HG03066 (cell line): ENCODE data around the gene CASZ1.

Experiments used
- ATAC-seq: cut with Tn5 transposase; IDR thresholded peaks from one replicate; pipeline ENCODE4 v1.9.1; 2021; ENCODE audit warnings: low read depth; ENCODE audit not compliant: unreplicated experiment

CASZ1 gene

DNA sequence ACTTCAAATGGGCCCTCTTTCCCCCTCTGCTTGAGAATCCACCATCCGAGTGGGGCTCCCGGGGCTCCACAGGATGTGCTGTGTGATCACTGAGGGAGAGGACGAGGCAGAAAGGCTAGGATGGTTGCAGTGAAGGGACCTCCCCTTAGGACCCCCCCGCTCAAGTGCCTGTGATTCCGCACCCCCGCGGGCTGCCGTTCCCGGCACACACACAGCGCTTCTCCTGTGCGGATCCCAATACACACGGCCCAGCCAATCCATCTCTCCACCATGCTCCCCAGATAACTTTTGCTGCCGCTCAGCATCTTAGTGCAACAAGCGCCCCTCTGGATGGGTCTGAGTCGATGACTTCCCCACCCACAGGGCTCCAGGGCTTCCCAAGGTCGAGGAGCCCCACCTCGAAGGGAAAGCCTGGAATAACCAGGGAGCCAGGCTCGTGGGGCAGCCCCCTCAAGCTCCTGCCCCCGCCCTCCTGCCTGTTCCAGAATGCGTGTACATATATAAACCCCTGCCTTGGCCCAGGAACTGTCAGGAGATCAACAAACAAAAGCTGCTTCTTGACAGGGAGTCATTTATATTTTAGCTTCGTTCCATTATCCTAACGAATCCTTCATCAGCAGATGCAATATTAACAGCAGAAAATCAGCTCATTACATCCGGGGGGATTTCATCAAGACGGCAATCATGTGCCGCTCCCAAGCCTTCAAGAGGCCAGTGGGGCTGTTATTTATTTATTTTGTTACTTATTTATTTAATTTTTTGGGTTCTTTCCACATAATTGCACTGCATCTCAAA, 83.7 kb downstream of the CASZ1 start:
- no peak for ATAC-seq

DNA sequence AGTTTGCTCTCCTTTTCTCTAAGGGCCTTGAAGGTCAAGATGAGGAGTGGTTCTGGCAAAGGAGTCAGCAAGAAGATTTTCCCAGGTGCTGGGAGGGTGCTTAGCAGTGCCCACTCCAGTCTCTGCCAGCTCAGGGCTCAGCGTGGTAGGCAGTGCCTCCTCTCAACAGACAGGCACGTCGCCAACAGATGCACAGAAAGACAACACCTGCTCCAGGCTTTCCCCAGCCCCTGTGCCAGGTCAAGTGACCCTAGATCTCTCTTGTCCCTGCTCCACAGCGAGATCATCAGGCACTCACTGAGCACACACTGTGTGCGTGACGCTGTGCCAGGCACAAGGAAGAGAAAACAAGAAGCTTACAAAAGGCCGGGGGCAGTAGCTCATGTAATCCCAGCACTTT, 86.0 kb downstream of the CASZ1 start:
- no peak for ATAC-seq

DNA sequence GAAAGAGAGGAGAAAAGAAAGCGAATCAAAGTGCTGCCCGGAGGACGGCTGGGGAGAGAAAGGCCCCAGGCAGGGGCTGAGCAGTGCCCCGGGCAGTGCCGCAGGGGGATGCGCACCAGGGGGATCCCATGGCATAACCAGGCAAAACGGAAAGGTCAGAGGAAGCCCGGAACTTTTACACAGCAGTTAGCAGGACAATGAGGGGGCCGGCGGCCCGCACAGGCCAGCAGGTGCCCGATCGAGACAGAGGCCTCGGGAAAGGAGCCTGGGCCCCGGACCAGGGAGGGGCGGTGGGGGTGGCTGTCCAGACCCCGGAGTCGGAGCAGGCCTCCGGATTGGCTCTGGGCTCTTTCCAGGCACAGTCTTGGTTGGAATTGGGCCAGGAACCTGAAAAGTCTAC, 86.8 kb downstream of the CASZ1 start:
- no peak for ATAC-seq

DNA sequence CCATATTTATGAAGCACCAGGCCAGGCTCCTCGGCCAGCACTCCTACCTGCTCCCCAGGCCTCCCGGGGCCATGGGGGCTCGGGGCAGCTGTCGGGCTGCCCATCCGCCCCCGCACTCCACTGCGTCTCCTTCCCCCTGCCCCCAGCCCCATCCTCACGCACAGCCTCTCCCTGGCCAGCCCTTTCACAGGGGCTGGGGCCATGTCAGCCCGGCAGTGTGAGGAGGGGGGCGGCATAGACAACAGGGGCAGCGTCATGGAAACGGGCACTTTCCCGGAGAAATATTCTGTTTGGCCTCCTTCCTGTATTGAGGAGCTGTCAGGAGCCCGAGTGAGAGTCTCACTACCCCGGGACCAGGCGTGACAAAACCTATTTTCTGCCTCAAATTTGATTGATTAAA, 87.3 kb downstream of the CASZ1 start:
- ATAC-seq: no peak

DNA sequence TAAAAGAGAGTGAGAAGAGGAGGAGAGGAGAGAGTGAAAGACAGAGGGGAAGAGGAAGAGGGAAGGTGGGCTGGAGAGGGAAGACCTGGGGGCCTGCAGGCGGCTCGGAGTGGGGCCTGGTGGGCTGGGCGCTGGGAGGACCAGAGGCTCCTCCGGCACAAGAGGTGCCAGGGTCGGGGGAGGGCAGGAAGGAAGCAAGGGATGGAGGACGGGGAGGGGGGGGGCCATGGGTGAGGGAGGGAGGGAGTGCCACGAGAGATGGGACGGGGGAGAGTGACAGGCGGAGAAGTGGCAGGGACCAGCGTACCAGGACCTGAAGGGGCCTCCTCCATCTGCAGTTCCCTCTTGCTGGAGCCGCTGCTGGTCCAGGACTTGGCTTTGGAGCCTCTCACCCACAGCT, 87.7 kb downstream of the CASZ1 start:
- no peak for ATAC-seq

DNA sequence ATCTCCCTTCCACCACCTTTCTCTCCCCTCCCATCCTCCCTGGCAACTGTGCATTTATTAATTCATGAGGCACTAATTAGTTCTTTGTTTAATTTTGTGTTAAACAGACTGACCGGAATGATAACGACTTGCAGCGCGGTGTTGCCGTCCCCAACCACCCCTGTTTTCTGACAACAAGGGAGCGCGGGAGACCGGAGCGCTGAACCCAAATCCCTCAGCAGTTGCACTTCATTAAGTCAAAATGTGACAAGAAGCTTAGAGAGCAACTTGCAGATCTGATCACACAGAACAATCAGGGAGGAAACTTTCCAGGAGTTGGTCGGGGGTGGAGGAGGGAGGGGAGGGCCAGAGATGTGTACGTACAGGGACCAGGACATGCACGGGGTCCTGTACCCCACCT, 89.2 kb downstream of the CASZ1 start:
- no peak for ATAC-seq

DNA sequence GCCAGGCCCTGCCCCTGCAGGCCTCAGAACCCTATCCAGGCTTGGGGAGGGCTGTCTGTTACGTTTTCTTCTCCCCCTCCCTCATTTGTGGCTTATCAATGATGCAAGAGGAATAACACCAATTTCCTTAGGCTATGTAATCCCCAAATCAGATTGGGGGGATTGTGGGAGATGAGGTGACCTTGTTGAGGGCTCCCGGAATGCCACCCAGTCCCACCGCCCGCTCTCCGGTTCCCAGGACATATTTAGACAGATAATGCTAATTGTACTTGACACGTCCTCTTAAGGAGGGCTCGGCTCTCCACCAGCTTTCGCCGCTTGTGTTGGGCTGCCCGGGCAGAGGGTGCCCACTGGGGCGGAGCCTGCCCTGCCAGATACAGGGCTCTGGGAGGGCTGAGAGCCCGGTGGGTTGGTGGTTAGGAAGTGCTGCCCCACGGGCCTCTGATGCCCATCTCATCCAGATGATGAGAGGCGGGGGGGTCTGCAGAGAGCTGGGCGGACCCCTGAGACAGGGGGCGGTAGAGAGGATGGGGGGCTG, 90.0 kb downstream of the CASZ1 start:
- ATAC-seq: no peak

DNA sequence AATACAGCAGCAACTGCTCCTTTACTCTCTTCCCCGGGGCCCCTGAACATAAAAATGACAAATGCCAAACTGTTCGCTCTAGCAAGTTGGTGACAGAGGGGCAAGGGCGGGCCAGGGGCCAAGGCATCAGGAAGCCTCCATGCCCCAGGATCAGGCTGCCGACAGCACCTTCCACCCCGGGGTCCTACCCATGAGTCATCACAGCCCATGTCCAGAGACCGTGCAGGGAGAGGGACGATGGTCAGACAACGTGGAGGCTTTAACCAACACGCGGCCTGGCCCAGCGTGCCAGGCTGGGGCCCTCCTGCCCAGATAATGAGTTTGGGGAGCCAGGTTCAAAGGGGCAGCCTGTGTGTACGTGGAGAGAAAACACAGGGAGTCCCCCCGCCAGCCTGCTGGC, 90.5 kb downstream of the CASZ1 start:
- no peak for ATAC-seq

DNA sequence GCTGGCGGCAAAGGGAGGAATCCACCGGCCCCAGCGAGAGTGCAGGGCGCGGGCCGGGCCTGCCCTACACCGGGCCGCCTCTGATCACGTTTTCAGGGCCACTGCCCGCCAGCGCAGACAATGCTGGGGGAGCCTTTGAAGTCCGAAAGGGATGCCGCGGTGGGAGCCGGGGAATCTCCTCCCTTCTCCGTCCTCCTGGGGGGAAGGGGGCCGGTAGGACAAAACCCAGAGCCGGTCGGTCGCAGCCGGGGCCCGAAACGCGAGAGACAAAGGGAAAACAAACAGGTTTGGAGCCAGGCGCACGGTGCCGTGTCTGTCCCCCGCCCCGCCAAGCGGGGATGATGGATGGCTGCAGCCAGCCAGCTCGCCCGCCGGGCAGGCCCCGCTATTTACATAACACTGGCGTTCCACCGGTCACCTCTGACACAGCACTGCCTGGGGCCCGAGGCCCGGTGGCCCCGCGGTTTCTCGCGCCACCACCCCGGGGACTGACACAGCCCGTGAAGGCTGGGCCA, 92.0 kb downstream of the CASZ1 start:
- ATAC-seq: no peak

DNA sequence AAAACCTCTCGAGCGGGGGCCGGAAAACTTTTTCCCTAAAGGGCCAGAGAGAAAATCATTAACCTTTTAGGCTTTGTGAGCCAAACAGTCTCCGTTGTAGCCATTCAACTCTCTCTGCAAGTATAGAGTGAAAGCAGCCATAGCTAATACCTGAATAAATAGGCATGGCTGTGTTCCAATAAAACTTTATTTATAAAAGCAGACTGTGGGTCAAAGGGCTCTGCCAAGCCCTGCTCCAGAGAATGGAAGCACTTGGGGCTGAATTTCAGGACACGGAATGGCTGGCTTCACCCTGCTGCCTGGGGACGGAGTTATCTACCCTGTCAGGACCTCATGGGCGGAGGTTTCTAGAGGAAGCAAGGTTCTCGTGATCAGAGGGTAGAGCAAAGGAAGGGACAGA, 92.7 kb downstream of the CASZ1 start:
- ATAC-seq: no peak

DNA sequence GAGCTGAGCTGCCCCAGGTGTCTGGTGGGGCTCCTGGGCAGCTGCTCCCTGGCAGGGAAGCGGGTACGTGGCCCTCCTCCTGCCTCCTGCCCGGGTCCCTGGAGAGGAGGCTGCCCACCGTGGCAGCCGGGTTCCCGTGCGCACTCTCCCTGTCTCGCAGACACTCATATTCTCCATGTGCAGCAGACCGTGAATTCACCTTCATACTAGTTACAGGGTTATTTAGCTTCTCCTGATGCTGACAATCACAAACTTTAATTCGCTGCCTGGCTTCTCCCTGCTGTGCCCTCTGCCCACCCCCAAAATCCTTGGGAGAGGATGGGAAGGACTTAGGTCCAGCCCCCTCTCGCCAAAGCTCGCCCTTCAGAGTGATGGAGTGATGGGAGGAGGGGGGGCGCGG, 95.3 kb downstream of the CASZ1 start:
- ATAC-seq: no peak

DNA sequence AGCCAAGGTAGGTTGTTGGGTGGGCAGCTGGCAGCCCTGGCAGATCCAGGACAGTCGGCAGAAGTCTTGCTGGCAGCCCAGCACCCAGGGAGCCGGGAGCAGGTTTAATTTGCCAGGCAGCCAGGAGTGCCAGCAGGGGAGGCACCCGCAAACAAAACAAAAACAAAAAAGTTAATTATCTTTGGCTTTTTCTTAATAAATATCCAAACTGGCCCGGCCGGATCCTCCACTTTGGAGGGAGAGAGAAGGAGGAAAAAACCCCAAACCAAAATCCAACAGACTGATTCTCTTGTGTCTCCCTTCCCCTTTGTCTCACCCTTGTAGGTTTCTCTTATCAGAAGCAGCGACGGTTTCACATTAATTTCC, 97.0 kb downstream of the CASZ1 start:
- no peak for ATAC-seq

DNA sequence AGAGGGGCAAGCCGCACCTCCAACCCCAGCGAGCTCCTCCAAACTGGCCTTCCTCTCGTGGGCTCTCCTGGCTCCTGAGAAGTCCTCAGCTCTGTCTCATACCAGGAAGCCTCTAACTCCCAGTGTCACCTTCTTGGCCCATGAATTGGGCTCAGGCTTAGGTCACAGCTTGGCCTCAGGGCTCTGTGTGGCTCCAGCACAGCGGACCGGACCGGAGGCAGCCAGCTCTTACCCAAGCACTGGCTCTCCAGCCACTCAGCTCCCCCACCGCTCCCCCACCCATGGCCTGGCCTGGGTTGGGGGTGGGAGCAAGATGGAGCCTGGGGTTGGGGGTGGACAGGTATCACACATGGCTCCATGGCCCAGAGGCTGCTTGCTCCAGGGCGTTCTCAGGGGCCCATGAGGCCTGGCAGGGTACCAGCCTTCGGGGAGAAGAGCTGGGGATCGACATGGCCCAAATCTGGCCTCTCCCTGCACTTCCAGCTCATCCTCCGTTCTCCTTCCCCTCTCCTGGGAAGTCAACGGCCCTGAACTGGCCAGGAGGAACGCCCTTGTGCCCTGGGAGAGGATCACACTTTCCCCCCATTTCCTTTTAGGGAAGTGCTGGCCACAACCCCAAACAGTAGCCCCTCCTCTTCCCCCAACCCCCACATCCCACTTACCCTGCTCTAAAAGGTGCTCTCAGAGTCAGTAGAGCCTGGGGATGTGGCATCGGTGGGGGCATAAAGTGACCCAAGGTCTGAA, 97.5 kb downstream of the CASZ1 start:
- ATAC-seq: no peak

DNA sequence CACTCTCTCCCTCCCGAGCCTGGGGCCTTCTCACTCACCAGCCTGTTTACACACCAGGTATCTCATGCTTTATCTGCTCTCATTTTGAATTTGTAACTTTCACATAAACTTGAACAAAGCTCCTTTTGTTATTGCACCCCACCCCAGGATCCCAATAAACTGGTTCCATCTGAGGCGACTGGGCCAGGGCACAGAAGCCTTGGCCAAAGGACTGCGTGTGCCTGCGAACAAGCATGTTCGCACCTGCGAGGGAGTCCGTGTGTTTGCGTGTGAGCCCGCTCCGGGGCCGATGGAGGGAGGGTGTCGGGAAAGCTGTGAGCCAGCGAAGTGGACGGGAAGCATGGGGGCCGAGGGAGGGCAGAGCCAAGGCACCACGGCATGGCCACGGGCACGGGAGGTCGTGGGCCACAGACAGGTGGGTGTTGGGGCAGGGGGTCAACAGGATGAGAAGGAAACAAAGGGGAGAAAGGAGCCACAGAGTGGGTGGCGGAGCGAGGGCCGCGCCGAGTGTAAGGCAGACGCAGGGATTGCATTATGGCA, 98.8 kb downstream of the CASZ1 start:
- no peak for ATAC-seq

DNA sequence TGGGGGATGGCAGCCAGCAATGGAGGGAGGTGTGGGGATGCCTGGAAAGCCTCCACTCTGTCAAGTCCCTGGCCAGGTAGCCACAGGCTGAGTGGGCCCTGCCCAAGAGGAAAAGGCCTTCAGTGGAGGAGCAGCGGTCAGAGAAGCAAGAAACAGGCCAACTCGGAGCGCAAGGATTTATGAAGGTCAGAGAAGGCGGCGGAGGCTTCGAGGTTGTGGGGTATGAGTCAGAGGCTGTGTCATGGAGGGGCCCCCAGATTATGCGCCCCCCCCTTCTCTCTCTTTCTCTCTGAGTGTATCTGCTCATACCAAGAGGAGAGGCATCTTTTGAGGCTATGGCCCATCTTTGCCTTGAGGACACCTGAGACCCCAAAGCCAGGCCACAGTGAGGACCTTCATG, 99.5 kb downstream of the CASZ1 start:
- ATAC-seq: no peak

DNA sequence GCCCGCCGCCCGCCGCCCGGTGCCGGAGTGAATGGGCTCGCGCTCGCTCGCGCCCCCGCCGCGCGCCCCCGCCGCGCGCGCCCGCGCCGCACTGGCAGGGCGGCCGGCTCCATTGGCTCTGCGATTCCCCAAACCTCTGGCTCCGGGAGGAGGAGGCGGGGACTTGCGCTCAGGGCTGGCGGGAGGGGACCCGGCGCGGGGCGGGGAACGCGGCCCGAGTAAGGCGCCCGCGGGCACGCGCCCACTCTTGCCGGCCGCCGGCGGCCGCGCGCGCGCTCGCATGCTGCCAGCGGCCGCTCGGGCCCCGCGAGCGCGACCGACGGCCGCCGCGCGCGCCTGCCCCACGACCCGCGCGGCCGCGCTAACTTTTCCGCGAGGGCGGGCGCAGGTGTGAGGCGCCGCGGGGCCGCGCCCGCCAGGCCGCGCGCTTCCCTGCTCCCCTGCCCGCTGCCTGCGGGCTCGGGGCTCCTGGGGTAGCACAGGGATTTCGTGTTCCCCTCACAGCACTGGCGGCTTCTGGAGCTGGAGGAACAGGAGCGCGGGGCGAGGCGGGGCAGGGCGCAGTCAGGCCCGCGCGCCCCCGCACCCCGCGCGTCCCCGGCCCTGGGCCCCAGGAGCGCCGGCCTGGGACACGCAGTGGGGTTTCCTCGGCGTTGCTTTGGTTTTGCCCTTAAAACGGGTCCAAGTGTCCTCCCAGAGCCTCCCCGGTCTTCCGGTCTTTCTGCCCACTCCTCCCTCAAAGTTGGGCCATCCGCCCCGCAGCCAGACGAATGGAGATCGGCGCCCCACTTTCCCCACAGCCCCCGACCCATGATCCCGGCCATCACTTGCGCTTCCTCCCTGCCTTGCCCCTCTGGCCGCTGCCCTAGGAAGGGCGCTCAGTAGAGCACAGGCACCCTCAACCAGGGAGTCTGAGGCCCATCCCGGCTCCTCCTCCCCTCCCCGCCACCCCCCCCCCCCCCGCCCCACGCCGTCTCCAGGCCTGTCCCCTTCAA, 101.5 kb downstream of the CASZ1 start:
- ATAC-seq: no peak

DNA sequence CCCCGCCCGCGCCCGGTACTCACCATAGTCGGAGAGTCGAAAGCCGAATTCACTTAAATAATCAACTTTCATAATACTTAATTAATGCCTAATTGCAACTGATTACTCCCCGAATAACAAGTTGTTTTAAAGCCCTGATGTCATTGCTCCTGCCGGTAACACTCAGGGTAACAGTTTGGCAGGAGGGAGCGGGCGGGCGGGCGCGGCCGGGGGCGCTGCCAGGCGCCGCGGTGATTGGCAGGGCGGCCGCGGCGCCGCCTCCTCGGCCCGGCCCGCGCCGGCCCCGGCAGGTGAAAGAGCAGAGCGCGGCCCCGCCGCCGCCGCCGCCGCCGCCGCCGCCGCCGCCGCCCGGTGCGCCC, 102.2 kb downstream of the CASZ1 start:
- ATAC-seq: no peak

DNA sequence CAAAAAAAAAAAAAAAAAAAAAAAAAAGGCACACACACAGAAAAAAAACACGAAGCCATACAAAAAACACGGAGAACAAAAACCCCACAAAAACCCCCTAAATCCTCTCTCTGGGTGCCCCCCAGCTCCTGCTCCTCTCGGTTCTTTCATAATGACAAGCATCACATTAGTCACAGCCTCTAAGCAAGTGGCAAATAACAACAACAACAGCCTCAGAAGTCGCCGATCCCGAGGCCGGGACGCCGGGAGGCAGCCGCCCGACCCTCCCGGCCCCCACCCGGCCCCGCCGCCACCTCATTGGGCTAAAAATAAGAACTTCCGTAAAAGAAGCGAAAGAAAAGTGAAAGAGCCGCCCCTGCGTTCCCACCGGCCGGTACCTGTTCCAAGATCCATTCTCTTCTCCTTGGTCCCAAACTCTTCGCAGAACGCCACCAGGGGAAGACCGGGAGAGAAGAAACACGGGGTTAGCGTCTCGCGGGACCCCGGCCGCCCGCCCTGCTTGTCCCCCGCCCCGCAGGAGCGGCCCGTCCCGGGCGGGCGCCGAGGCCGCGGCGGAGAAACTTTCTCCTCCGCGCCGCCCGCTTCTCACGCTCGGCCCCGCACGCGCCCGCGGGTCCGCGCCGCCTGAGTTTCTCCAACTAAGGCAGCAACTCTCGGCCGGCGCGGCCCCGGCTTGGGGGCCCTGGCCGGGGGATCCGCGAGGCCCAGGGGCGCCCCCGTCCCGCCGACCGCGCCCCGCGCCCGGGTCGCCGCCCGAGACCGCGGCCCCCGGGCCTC, 102.8 kb downstream of the CASZ1 start:
- ATAC-seq: no peak

DNA sequence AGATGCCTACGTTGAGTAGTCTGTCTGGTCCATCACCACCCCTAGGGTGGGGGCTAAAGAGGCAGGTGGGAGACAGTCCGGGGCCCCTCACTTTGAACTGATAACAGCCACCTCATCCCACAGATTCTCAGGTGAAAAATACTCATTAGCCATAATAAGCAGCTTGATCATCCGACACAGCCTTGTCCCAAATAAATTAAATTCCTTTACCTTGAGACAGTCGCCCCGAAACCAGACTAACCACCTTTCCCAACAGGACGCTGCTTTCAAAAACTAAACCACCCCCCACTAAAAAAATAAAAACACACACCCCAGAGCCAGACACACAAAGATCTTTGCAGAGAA, 103.3 kb downstream of the CASZ1 start:
- ATAC-seq: no peak
